Occipital lobe (tissue), 2 donors: ENCODE data around the gene GJE1. TPM values are rescaled to one million over a fixed set of nuclear protein-coding genes. Genes with fewer than 3 reads are reported as not detected.

Source experiments
- DNase-seq: peaks from one replicate; lab custom pipeline; 2025; lab: John Stamatoyannopoulos, UW
- total RNA-seq: library from RNA; depleted of rRNA; stranded (reverse); fragments of >200 nt; gene quantifications from one replicate; pipeline ENCODE4 v1.2.3, GENCODE V29; 2014

GJE1 gene
- total RNA-seq, 1 donor from 2014 or later, result not detected

DNA sequence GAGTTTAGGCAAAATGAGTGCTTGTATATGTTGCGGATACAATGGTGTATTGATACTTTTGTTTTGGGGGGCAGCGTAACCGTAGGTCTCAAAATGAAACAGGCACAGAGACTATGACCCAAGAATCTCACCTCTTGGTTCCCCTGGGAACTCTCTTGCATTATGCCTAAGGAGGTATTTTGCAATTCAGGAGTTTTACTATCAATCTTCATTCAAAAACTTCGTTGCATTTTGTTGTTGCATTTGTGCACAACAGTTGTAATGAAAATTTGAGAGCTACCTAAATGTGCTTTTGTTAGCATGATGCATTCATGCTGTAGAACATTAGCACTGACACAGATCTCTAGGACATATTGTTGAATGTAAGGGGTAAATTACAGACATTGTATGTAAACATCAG is 32.5 kb downstream of the GJE1 start:
- DNase-seq, result no peak

DNA sequence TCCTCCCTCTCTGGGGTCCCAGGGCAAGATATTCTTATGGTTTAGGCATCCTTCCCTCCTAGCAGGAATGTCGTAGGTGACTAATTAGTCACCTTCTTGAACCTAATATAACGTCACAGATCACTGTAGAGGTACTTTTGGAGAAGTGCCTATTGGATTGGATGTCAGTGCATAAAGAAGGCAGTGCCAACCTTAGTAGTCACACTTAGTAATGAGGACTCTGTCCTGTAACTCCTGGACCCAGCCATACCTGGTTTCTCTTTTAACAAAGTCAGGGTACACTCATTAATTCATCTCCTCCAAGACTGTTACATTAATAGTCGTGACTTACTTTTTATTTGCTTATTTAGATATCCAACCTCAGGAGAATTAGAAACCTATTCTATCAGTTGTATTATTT is 34.3 kb downstream of the GJE1 start:
- no peak for DNase-seq

DNA sequence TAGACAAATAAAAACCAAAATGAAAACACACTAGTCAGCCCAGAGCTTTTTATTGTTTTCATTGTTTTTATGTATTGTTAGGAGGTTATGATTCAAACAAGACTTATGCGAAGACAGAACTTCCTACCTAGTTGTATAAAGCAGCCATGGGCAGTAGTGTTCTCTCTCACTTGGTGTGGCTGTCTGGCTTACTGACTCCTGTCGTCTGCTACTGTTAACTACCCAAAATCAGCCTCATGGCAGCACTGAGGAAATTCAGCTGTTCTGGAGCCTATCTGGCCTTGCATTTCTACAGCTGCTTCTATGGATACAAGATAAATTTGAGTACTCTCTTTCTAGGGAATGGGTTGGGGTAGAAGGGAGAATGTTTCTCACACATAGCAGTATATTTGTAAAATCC is 34.8 kb downstream of the GJE1 start:
- no peak for DNase-seq

DNA sequence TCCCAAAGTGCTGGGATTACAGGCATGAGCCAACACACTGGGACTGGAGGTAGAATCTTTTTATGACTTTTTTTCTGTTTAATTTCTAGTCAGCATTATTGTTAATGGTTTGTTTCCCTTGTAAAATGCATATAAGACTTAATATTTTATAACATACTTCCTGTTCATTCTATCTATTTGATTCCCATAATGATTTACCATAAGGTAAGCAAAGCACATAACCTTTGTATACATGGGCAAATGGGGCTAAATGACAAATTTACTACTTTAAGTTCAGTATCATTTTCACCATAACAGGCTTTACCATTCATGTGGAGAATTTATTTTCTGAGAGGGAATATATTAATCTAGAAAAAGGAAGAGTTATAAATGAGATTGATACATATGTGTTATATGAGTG is 38.6 kb downstream of the GJE1 start:
- no peak for DNase-seq

DNA sequence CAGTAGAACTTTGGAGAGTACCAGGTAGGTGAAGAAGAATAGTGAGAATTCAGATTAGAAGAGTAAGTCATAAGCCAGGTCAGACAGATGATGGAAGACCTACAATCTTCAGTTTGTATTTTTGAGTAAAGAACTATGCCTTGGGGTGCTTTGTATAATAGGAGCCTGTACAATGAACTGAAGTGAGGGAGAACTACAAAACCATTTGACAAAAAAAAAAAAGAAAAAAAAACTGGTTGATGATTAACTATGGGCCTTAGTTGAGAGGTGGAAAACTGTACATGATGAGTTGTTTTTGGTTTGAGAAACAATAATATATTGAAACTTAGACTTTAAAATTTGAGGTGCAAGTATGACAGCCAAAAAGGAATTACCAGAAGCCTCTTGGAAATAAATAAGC is 40.0 kb downstream of the GJE1 start:
- DNase-seq, result no peak

DNA sequence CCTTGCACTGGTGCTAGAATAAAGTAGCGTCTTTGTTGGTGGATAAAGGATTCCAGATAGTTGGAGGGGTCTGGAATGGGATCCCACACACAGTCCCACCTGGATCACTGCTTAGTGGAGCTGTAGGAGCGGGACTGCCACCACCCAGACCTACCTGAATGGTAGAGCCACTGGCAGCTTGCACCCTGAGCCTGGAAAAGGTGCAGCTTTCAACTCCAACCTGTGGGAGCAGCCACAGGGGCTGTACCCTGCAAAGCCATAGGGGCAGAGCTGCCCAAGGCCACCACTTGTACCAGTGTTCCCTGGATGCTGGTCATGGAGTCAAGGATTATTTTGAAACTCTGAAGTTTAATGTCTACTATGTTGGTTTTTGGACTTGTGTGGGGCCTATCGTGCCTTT is 41.3 kb downstream of the GJE1 start:
- DNase-seq, result no peak

DNA sequence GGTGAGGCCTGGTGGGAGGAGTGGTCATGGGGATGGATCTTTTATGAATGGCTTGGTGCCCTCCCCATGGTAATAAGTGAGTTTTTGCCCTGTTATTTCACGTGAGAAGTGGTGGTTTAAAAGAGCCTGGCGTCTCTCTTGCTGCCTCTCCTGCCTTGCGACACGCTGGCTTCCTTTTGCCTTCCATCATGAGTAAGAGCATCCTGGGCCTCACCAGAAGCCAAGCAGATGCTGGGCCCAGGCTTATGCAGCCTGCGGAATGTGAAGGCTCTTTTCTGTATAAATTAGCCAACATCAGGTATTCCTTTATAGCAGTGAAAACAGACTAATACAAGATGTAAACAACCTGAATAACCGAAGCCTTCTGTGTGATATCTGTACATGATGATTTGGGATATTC is 42.0 kb downstream of the GJE1 start:
- DNase-seq, result no peak

DNA sequence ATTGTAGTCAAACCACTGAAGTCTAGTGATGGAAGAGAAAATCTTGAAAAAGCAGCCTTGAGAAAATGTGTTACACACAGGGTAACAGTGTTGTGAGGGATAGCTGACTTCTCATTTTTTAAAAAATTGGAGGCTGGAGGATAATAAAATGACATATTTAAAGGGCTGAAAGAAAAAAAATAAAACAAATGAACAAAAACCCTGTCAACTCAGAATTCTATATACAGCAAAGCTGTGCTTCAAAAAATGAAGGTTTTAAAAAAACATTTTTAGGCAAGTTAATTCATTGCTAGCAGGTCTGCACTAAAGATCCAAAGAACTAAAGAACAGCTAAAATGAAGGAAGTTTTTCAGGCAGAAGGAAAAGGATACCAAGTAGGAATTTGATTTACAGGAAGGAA is 45.4 kb downstream of the GJE1 start:
- DNase-seq, result no peak

DNA sequence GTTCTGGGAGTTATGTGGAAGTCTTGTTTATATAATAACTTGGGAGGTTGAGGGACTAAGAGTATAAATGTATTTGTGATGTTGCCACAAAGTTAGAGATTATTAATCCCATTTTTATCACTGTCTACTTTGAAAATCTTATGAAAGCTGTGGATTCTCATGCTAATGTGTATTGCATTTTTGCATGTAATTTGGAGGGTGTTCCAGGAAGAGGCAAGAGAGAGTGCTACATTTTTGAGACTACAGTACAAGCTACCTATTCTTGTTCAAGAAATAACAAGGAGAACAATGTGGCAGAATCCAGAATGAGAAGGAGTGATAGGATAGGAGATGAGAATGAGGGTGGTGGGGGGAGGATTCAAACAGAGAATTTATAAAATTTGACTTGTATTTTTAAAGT is 49.3 kb downstream of the GJE1 start:
- no peak for DNase-seq

DNA sequence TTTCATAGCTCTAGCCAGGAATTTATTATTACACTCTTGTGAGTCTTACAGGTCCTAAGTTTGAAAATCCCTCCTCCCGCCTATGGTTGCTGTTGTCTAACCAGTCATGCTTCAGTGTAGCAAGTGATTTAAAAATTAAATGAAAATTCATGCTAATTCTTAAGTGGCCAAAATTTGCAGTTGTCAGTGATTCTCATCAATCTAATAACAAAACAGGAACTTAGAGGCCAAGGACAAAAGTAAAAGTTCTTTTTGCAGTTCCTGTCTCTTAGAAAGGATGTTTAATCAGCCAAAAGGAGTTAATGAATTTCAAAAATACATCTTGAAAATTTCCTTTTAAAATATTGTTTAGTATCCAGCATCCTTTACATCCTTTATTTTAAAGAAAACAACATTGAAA is 50.6 kb downstream of the GJE1 start:
- no peak for DNase-seq

DNA sequence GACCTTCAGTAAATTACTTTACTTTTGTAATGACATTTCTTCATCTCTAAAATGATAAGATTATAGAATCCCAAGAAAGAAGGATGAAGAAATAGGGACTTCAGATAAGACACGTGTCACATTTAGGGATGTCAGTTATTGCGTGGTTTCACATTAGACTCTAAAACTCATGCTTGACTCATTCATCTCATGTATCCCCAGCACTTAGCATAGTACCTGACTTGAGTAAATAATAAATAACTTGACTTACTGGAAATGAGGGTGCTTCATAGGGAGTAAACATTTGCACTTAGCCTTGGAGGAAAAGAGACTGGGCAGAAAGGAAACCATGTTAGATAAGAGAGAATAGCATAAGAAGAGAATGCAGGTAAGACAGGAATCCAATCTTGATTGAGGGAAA is 51.6 kb downstream of the GJE1 start:
- no peak for DNase-seq

Other genes with a start within 250 kb of the GJE1 start
- 12.6 TPM for gene NMBR, start 14.2 kb downstream of the GJE1 start, total RNA-seq
- gene VTA1, start 14.3 kb downstream of the GJE1 start, total RNA-seq, result 114 TPM
- gene ADGRG6, start 169.1 kb downstream of the GJE1 start, total RNA-seq, result 28.2 TPM